DND-41 (cell line): ENCODE results near the gene NAT9.

ENCODE experiments used
- CTCF ChIP-seq: IDR thresholded peaks from 2 replicates; pipeline ENCODE4 v1.5.1; 2012; ENCODE audit warnings: borderline replicate concordance, low read length, moderate library complexity, mild to moderate bottlenecking; ENCODE audit not compliant: poor library complexity, severe bottlenecking; ENCODE audit errors: extremely low read depth
- EZH2 ChIP-seq: IDR thresholded peaks from 3 replicates; pipeline ENCODE4 v1.6.1; 2012; ENCODE audit warnings: borderline replicate concordance, low read depth, mild to moderate bottlenecking, moderate library complexity, low read length, inconsistent platforms; ENCODE audit not compliant: severe bottlenecking

GRCh38 chr17:74750039-74750326, 26.2 kb downstream of the NAT9 start:
- TF ChIP-seq CTCF (no peak), EZH2 (no peak)
